Activated CD8-positive, alpha-beta T cell treated with anti-CD3 and anti-CD28 coated beads for 36 hours (primary cell): ENCODE measurements around the gene NXN. TPM values are rescaled to one million over a fixed set of nuclear protein-coding genes. Genes with fewer than 3 reads are reported as not detected.

Source experiments
- ATAC-seq: fragments of 200-7000 bp; cut with Tn5 transposase; one replicate; pipeline ENCODE4 v1.10.0; 2021; ENCODE audit warnings: mild to moderate bottlenecking, moderate library complexity
- CTCF ChIA-PET: fragments of 350-600 bp; sonication (Branson Sonifier 250); formaldehyde crosslinking; loops from one replicate; lab custom pipeline; 2021; ENCODE audit warnings: antibody characterized with exemption; lab: Charles Lee
- POLR2A ChIA-PET: fragments of 350-600 bp; sonication (Branson Sonifier 250); formaldehyde crosslinking; loops from one replicate; lab custom pipeline; 2021; ENCODE audit warnings: antibody characterized with exemption; lab: Charles Lee
- DNase-seq: peaks from one replicate; pipeline ENCODE4 v3.0.0-alpha.2; 2020
- H3K27ac Mint-ChIP-seq: one replicate; pipeline ENCODE4 v1.8.0; 2021; ENCODE audit warnings: mild to moderate bottlenecking, mixed read lengths
- H3K27me3 Mint-ChIP-seq: one replicate; pipeline ENCODE4 v1.8.0; 2021; ENCODE audit warnings: mixed read lengths
- H3K36me3 Mint-ChIP-seq: one replicate; pipeline ENCODE4 v1.8.0; 2021; ENCODE audit warnings: low read depth, mixed read lengths
- H3K4me1 Mint-ChIP-seq: one replicate; pipeline ENCODE4 v1.8.0; 2021; ENCODE audit warnings: low read depth, mixed read lengths
- H3K4me3 Mint-ChIP-seq: one replicate; pipeline ENCODE4 v1.8.0; 2021; ENCODE audit warnings: mild to moderate bottlenecking, moderate library complexity, mixed read lengths
- H3K9me3 Mint-ChIP-seq: one replicate; pipeline ENCODE4 v1.8.0; 2021; ENCODE audit warnings: mixed read lengths
- intact Hi-C: fragments of 100-400 bp; cut with micrococcal nuclease; formaldehyde crosslinking; loops from one replicate; pipeline ENCODE4 v1.10.0; 2022
- total RNA-seq, 2 experiments: library from RNA; stranded (reverse); gene quantifications; one replicate each; pipeline ENCODE4 v1.2.3, GENCODE V29; 2021
- TF ChIP-seq, protein P1 (sequence below): fragments of 200-600 bp; IDR thresholded peaks from one replicate; pipeline ENCODE4 v1.8.0; 2022; ENCODE audit warnings: antibody characterized with exemption, mild to moderate bottlenecking

Gene NXN
- total RNA-seq, 2 experiments from 2014 or later = 1.2 to 1.4 TPM

DNA sequence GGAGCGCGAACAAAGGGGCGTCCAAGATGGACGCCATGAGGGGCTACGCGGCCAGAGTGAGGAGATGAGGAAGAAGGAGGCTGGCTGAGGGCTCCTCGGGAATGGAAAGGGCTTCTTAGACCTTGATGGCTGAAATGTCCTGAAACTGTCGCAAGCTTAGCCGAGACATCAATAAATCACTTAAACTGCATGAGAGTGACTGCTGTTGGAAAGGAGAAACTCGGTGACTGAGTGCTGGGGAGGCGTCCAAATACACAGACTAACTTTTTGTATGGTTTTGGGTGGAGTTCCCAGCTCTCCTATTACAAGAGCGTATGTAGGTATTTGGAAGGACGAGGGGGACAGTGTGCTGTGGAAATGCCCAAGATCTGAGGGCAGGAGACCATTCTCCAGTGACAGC, 226.2 kb downstream of the NXN start:
- Mint-ChIP-seq H3K27ac (peak overlapping the region; percentile 69), H3K36me3 (peaks cover 42% of the 10 kb centered on the region), H3K4me1 (peaks cover 29% of the 10 kb centered on the region), H3K9me3 (peaks cover 5% of the 10 kb centered on the region), H3K4me3 (peak overlapping the region; percentile 60), H3K27me3 (no peaks in the 10 kb centered on the region)
- intact Hi-C loops = no loop called here
- CTCF ChIA-PET = interaction anchor here (1.1 to 2.0 kb wide), 4 partner anchors 13 to 341 kb away, joined by 4 to 9 read pairs (median 4); partner anchors contain the start of genes GLOD4 and MRM3
- TF ChIP-seq, protein P1, sequence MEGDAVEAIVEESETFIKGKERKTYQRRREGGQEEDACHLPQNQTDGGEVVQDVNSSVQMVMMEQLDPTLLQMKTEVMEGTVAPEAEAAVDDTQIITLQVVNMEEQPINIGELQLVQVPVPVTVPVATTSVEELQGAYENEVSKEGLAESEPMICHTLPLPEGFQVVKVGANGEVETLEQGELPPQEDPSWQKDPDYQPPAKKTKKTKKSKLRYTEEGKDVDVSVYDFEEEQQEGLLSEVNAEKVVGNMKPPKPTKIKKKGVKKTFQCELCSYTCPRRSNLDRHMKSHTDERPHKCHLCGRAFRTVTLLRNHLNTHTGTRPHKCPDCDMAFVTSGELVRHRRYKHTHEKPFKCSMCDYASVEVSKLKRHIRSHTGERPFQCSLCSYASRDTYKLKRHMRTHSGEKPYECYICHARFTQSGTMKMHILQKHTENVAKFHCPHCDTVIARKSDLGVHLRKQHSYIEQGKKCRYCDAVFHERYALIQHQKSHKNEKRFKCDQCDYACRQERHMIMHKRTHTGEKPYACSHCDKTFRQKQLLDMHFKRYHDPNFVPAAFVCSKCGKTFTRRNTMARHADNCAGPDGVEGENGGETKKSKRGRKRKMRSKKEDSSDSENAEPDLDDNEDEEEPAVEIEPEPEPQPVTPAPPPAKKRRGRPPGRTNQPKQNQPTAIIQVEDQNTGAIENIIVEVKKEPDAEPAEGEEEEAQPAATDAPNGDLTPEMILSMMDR = no peak
- POLR2A ChIA-PET = interaction anchor here (1.1 to 5.0 kb wide), 9 partner anchors 8 to 243 kb away, joined by 3 to 34 read pairs (median 5); partner anchors contain the start of genes GLOD4, MRM3, TIMM22 and TLCD3A
- DNase-seq (no peak), ATAC-seq (no peak)

DNA sequence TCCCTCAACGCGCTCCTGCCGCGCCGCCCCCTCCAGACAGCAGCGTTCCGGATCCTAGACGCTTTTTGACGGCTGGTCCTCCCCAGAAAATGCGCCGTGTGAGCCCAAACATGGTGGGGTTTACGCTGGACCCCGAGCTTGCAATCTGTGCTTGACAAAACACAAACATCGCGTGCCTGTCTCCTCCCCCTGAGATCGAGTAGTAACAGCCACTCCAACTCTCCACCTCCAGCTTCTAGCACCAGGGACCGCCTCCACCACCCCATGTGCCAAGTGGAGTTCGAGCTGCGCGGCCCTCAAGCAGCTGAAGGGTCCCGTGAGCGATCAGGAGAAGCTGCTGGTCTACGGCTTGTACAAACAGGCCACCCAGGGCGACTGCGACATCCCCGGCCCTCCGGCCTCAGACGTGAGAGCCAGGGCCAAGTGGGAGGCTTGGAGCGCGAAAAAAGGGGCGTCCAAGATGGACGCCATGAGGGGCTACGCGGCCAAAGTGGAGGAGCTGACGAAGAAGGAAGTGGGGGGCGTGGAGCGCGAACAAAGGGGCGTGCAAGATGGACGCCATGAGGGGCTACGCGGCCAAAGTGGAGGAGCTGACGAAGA, 226.9 kb downstream of the NXN start:
- intact Hi-C loops = no loop called here

DNA sequence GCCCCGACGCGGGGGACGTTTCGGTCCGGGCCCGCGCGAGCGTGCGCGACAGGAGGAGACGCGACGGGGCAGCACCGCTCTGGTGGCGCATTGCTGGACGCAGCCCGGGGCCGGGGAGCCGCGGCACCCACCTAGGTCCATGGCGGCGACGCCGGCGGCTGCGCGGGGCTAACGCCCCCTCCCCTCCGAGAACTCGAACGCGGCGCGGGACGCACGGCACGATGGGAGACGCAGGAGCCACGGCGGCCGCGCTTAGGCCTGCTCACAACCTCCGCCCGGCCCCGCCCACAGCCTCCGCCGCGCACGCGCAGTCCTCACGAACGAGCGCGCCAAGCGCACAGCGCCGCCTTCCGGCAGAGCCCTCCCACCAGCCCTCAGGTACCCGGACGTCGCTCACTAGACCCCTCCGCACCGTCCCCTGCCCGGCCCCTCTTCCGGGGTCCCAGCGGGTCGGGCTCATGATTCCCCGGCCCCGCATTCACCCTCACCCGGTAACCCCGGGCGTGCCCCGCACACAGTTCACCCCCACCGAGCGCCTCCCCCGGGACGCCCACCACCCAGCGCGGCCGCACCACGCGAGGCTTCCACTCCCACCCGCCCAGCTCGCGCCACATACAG, 227.5 kb downstream of the NXN start, which contains the start of gene GEMIN4:
GEMIN4 (minus strand) TSS at position 263 of the 618 bp plus-strand sequence; CDS start at position 141, 122 bp downstream.
- Mint-ChIP-seq H3K27ac (peak within 1 kb of the TSS; percentile 95), H3K4me1 (peaks cover 32% of the 10 kb centered on the region), H3K36me3 (peaks cover 50% of the 10 kb centered on the region), H3K27me3 (no peaks in the 10 kb centered on the region), H3K9me3 (peaks cover 5% of the 10 kb centered on the region), H3K4me3 (peak within 1 kb of the TSS; percentile 90)
- ATAC-seq (peak; percentile 90), DNase-seq (peak; percentile 96)
- intact Hi-C loops = no loop called here
- CTCF ChIA-PET = interaction anchor here (0.8 to 2.0 kb wide), 7 partner anchors 11 to 340 kb away, joined by 3 to 9 read pairs (median 4); partner anchors contain the start of genes GLOD4, MRM3 and NXN
- POLR2A ChIA-PET = interaction anchor here (0.9 to 5.0 kb wide), 9 partner anchors 9 to 228 kb away, joined by 3 to 34 read pairs (median 4); partner anchors contain the start of genes GLOD4, MRM3, NXN and VPS53
- TF ChIP-seq, protein P1 = peak; percentile 94

More for the DNA sequence above, 226.9 kb downstream of the NXN start:
- Mint-ChIP-seq H3K4me1 (peaks cover 32% of the 10 kb centered on the region), H3K9me3 (peaks cover 5% of the 10 kb centered on the region), H3K27ac (peak overlapping the region; percentile 95), H3K27me3 (no peaks in the 10 kb centered on the region), H3K4me3 (peak overlapping the region; percentile 90), H3K36me3 (peaks cover 49% of the 10 kb centered on the region)
- peak; percentile 53 for DNase-seq
- no peak for ATAC-seq
- ChIA-PET CTCF (interaction anchor here (0.8 to 2.0 kb wide), 7 partner anchors 11 to 340 kb away, joined by 3 to 9 read pairs (median 4); partner anchors contain the start of genes GLOD4, MRM3 and NXN), POLR2A (interaction anchor here (0.9 to 5.0 kb wide), 11 partner anchors 9 to 244 kb away, joined by 3 to 34 read pairs (median 4); partner anchors contain the start of genes GLOD4, MRM3, NXN and TIMM22)
- TF ChIP-seq, protein P1 = no peak

DNA sequence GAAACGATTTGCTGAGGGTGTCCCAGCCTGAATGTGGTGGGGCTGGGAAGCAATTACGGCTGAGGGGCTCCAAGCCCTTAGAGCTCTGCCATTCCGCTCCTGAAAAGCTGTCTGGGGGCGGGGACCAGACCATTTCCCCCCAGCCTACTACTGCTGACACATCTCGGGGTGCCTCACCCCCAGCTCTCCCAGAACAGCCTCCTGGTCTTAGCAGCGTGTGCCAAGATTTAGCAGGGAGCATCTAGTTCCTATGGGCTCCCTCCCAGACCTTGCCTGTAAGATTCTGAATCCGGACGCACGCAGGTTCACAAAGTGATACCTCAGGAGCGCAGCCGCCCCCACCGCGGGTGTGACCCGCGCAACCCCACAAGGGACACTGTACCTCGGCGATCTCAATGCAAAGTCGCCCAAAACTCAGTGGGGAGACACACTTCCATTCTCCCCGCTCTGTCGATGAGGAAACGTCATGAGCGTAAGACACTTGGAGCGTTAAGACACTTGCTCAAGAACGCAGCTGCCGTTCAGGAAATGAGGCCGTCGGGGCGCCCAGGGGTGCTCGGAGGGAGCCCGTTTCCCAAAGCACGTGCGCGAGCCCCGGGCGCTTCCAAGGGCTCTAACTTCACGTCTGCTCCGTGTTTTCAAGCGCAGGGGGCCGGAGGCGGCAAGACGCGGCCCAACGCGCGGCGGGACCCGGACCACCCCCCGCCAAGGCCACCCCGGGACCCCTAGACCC, 228.1 kb downstream of the NXN start:
- peak; percentile 65 for DNase-seq
- ChIA-PET CTCF (interaction anchor here (1.0 to 1.7 kb wide), 7 partner anchors 8 to 230 kb away, joined by 3 to 7 read pairs (median 4); partner anchors contain the start of gene NXN), POLR2A (interaction anchor here (0.7 to 5.0 kb wide), 10 partner anchors 10 to 229 kb away, joined by 3 to 34 read pairs (median 4); partner anchors contain the start of genes GLOD4, MRM3, NXN and VPS53)
- H3K9me3 Mint-ChIP-seq = peaks cover 5% of the 10 kb centered on the region
- TF ChIP-seq, protein P1 = no peak
- peaks cover 32% of the 10 kb centered on the region for H3K4me1 Mint-ChIP-seq
- peaks cover 53% of the 10 kb centered on the region for H3K36me3 Mint-ChIP-seq
- no peaks in the 10 kb centered on the region for H3K27me3 Mint-ChIP-seq
- intact Hi-C loops = no loop called here
- H3K27ac Mint-ChIP-seq = peak overlapping the region; percentile 92
- peak overlapping the region; percentile 90 for H3K4me3 Mint-ChIP-seq
- ATAC-seq = peak; percentile 33
